OCI-LY1 (cell line): ENCODE data around the gene ARHGAP20.

Experiments
- H2AFZ ChIP-seq: fragments of 200-600 bp; sonication (generic), shearing (Covaris generic); 2 replicates; pipeline ENCODE4 v1.6.0; 2014; ENCODE audit warnings: antibody characterized with exemption, mild to moderate bottlenecking, low read length
- H3F3A ChIP-seq: fragments of 200-600 bp; sonication (generic), shearing (Covaris generic); 2 replicates; pipeline ENCODE4 v1.6.0; 2014; ENCODE audit warnings: mild to moderate bottlenecking, antibody characterized with exemption, low read length, moderate library complexity; ENCODE audit not compliant: insufficient read depth
- H3K27ac ChIP-seq: fragments of 200-600 bp; sonication (generic); 2 replicates; pipeline ENCODE4 v1.5.1; 2014; ENCODE audit warnings: low read length, mixed run types, mild to moderate bottlenecking, low read depth; ENCODE audit not compliant: poor library complexity, severe bottlenecking
- H3K27me3 ChIP-seq: fragments of 200-600 bp; sonication (generic); 2 replicates; pipeline ENCODE4 v1.6.0; 2014; ENCODE audit warnings: antibody characterized with exemption, mild to moderate bottlenecking, low read length, moderate library complexity; ENCODE audit not compliant: insufficient read depth
- H3K36me3 ChIP-seq: fragments of 200-600 bp; sonication (generic); 2 replicates; pipeline ENCODE4 v1.6.1; 2014; ENCODE audit warnings: mild to moderate bottlenecking, antibody characterized with exemption, low read length, moderate library complexity, mixed read lengths; ENCODE audit not compliant: insufficient read depth
- H3K4me1 ChIP-seq: fragments of 200-600 bp; sonication (generic); 2 replicates; pipeline ENCODE4 v1.5.1; 2014; ENCODE audit warnings: mild to moderate bottlenecking, low read length, moderate library complexity; ENCODE audit not compliant: insufficient read depth, severe bottlenecking
- H3K4me2 ChIP-seq: fragments of 200-600 bp; sonication (generic), shearing (Covaris generic); 2 replicates; pipeline ENCODE4 v1.6.1; 2014; ENCODE audit warnings: low read length
- H3K4me3 ChIP-seq: fragments of 200-600 bp; sonication (generic); 2 replicates; pipeline ENCODE4 v1.5.1; 2014; ENCODE audit warnings: low read length, low read depth, mild to moderate bottlenecking, mixed read lengths; ENCODE audit not compliant: poor library complexity, severe bottlenecking
- H3K79me2 ChIP-seq: fragments of 200-600 bp; shearing (Covaris generic); 2 replicates; pipeline ENCODE4 v1.6.1; 2016; ENCODE audit warnings: mixed run types, low read length, mixed read lengths; ENCODE audit not compliant: insufficient read depth
- H3K9ac ChIP-seq: fragments of 200-600 bp; sonication (generic), shearing (Covaris generic); 2 replicates; pipeline ENCODE4 v1.6.1; 2014; ENCODE audit warnings: mild to moderate bottlenecking, low read length, mixed read lengths
- H3K9me2 ChIP-seq: fragments of 200-600 bp; sonication (generic), shearing (Covaris generic); 2 replicates; pipeline ENCODE4 v1.6.1; 2014; ENCODE audit warnings: low read depth, mild to moderate bottlenecking, low read length, mixed read lengths
- H3K9me3 ChIP-seq: fragments of 200-600 bp; shearing (Covaris generic); 2 replicates; pipeline ENCODE4 v1.6.1; 2014; ENCODE audit warnings: low read length, mixed read lengths
- H4K20me1 ChIP-seq: fragments of 200-600 bp; sonication (generic), shearing (Covaris generic); 2 replicates; pipeline ENCODE4 v1.6.0; 2016; ENCODE audit warnings: mild to moderate bottlenecking, low read length; ENCODE audit not compliant: insufficient read depth
- CTCF ChIP-seq: fragments of 200-600 bp; sonication (generic), shearing (Covaris generic); IDR thresholded peaks from 2 replicates; pipeline ENCODE4 v1.5.1; 2017; ENCODE audit warnings: mild to moderate bottlenecking, antibody characterized with exemption, low read length, moderate library complexity, mixed read lengths
- EZH2 ChIP-seq: fragments of 200-600 bp; sonication (generic), shearing (Covaris generic); IDR thresholded peaks from 2 replicates; pipeline ENCODE4 v1.8.0; 2017; ENCODE audit warnings: borderline replicate concordance, mixed run types, mild to moderate bottlenecking, antibody characterized with exemption, low read length, moderate library complexity, mixed read lengths

Gene ARHGAP20

GRCh38 chr11:110645253-110645652 is 67.0 kb downstream of the ARHGAP20 start:
- no peaks in the 10 kb centered on the region for H3K27me3 ChIP-seq
- no peaks in the 10 kb centered on the region for H3F3A ChIP-seq
- no peak overlapping the region for H2AFZ ChIP-seq
- H3K9ac ChIP-seq = no peak overlapping the region
- TF ChIP-seq CTCF = no peak
- no peak for TF ChIP-seq EZH2
- H3K4me3 ChIP-seq = no peak overlapping the region
- H3K4me1 ChIP-seq = no peaks in the 10 kb centered on the region
- H3K9me3 ChIP-seq = no peaks in the 10 kb centered on the region
- no peaks in the 10 kb centered on the region for H3K36me3 ChIP-seq
- no peaks in the 10 kb centered on the region for H3K79me2 ChIP-seq
- H4K20me1 ChIP-seq = no peaks in the 10 kb centered on the region
- no peak overlapping the region for H3K4me2 ChIP-seq
- H3K27ac ChIP-seq = no peak overlapping the region
- H3K9me2 ChIP-seq = no peaks in the 10 kb centered on the region

- Histone ChIP-seq H3K4me2 (no peak overlapping the region), H3K9me2 (no peaks in the 10 kb centered on the region), H3F3A (no peaks in the 10 kb centered on the region), H4K20me1 (no peaks in the 10 kb centered on the region), H3K9ac (no peak overlapping the region), H3K36me3 (no peaks in the 10 kb centered on the region), H3K27ac (no peak overlapping the region), H2AFZ (no peak overlapping the region), H3K9me3 (no peaks in the 10 kb centered on the region), H3K4me1 (no peaks in the 10 kb centered on the region), H3K4me3 (no peak overlapping the region), H3K27me3 (no peaks in the 10 kb centered on the region), H3K79me2 (no peaks in the 10 kb centered on the region)
- no peak for TF ChIP-seq EZH2
- no peak for TF ChIP-seq CTCF
Measured at GRCh38 chr11:110634370-110634769, 77.9 kb downstream of the ARHGAP20 start.

GRCh38 chr11:110631551-110631950 is 80.7 kb downstream of the ARHGAP20 start:
- no peak overlapping the region for H2AFZ ChIP-seq
- H3K4me1 ChIP-seq = no peaks in the 10 kb centered on the region
- H3F3A ChIP-seq = no peaks in the 10 kb centered on the region
- H3K36me3 ChIP-seq = no peaks in the 10 kb centered on the region
- H3K9me2 ChIP-seq = no peaks in the 10 kb centered on the region
- H3K79me2 ChIP-seq = no peaks in the 10 kb centered on the region
- H3K9ac ChIP-seq = no peak overlapping the region
- no peaks in the 10 kb centered on the region for H3K27me3 ChIP-seq
- no peaks in the 10 kb centered on the region for H3K9me3 ChIP-seq
- no peak overlapping the region for H3K4me2 ChIP-seq
- TF ChIP-seq CTCF (no peak), EZH2 (no peak)
- H3K4me3 ChIP-seq = no peak overlapping the region
- H3K27ac ChIP-seq = no peak overlapping the region
- H4K20me1 ChIP-seq = no peaks in the 10 kb centered on the region
